Right cardiac atrium (tissue), 5 donors: ENCODE measurements around the gene DPP10. TPM values are rescaled to one million over a fixed set of nuclear protein-coding genes. Genes with fewer than 3 reads are reported as not detected.

Source experiments
- ATAC-seq, 2 donors: fragments of 200-7000 bp; cut with Tn5 transposase; one replicate each; pipeline versions ENCODE4 v1.8.0 to v1.9.1; 2020; ENCODE audit warnings: moderate library complexity in 2 of 2, mild to moderate bottlenecking in 1 of 2
- DNase-seq, 3 donors: peaks; one replicate each; pipeline ENCODE4 v3.0.0-alpha.2; 2020
- H3K27ac ChIP-seq: one replicate; pipeline ENCODE4 v1.5.1; 2013; ENCODE audit warnings: mild to moderate bottlenecking, low read length, control low read depth, moderate library complexity
- H3K27me3 ChIP-seq: one replicate; pipeline ENCODE4 v1.6.1; 2013; ENCODE audit not compliant: control insufficient read depth, insufficient read depth
- H3K4me1 ChIP-seq: one replicate; pipeline ENCODE4 v1.6.1; 2013; ENCODE audit warnings: low read length; ENCODE audit not compliant: control insufficient read depth, insufficient read depth
- H3K4me3 ChIP-seq: one replicate; pipeline ENCODE4 v1.5.1; 2013; ENCODE audit warnings: low read length, control low read depth
- H3K9me3 ChIP-seq: one replicate; pipeline ENCODE4 v1.6.1; 2013; ENCODE audit warnings: low read length; ENCODE audit not compliant: control insufficient read depth
- WGBS: extraction: QIAGEN DNeasy Blood & Tissue Kit; methylation state at CpG from one replicate; pipeline ENCODE4 v1.1.7; 2013; 5-methylcytosine and 5-hydroxymethylcytosine counted together
- intact Hi-C, 4 donors: fragments of 100-400 bp; cut with DNase I; formaldehyde crosslinking; loops; one replicate each; pipeline versions ENCODE4 v1.11.0 to v1.14.0; 2022 to 2023
- polyA plus RNA-seq: library from polyadenylated mRNA; stranded (reverse); fragments of 200-250 nt; gene quantifications from one replicate; pipeline ENCODE4 v1.2.3, GENCODE V29; 2013
- total RNA-seq, 4 donors: library from RNA; stranded (reverse); fragmentation: NEBNext Ultra II Directional; extraction: Animal tissue kit (Norgen Biotek cat#: 25700); gene quantifications; one replicate each; pipeline ENCODE4 v1.2.1, GENCODE V29; 2021
- donor health status: healthy with polysubstance abuse.
- donor health status: DM: no; HTN: yes; CAD: no.
- donor health status: DM: no; HTN: no; CAD: no.
- donor health status: DM: no; HTN: yes; CAD: no; lungs with severe emphysema.
- donor health status: DM: yes; HTN: yes; CAD: no.

The DPP10 gene
- total and polyA plus RNA-seq, 5 donors: 0.05 to 0.74 (median 0.23) TPM; not detected in 2

GRCh38 chr2:115169814-115170213 lies 727.4 kb downstream of the DPP10 start:
- no peaks in the 10 kb centered on the region for H3K27me3 ChIP-seq
- intact Hi-C loops: no loop called here

GRCh38 chr2:115171751-115172150 lies 729.3 kb downstream of the DPP10 start:
- no peak overlapping the region for H3K4me3 ChIP-seq
- no peaks in the 10 kb centered on the region for H3K27me3 ChIP-seq
- 90% methylated on average over 2 of the region's 2 CpGs for WGBS
- no peak overlapping the region for H3K27ac ChIP-seq
- ATAC-seq: no peak
- no peak for DNase-seq
- no peaks in the 10 kb centered on the region for H3K4me1 ChIP-seq
- H3K9me3 ChIP-seq: no peaks in the 10 kb centered on the region
- intact Hi-C loops: no loop called here

More at GRCh38 chr2:115169814-115170213, 727.4 kb downstream of the DPP10 start:
- no peak overlapping the region for H3K27ac ChIP-seq
- no peak for ATAC-seq
- DNase-seq: no peak
- H3K9me3 ChIP-seq: no peaks in the 10 kb centered on the region
- no peak overlapping the region for H3K4me3 ChIP-seq
- WGBS: 92% methylated on average over 1 of the region's 1 CpG
- no peaks in the 10 kb centered on the region for H3K4me1 ChIP-seq

- 62% methylated on average over 3 of the region's 3 CpGs for WGBS
- Histone ChIP-seq H3K4me1 (no peaks in the 10 kb centered on the region), H3K27ac (no peak overlapping the region), H3K27me3 (no peaks in the 10 kb centered on the region), H3K9me3 (no peaks in the 10 kb centered on the region), H3K4me3 (no peak overlapping the region)
- no peak for ATAC-seq
- intact Hi-C loops: no loop called here
- peak in 1 of 3 donors; percentile 18 for DNase-seq
These were observed 732.2 kb downstream of the DPP10 start for GRCh38 chr2:115174651-115175050.

- Histone ChIP-seq H3K9me3 (no peaks in the 10 kb centered on the region), H3K27me3 (no peaks in the 10 kb centered on the region), H3K27ac (no peak overlapping the region), H3K4me1 (no peaks in the 10 kb centered on the region), H3K4me3 (no peak overlapping the region)
- no peak for ATAC-seq
- DNase-seq: no peak
- 46% methylated on average over 3 of the region's 3 CpGs for WGBS
- intact Hi-C loops: no loop called here
These were observed 740.7 kb downstream of the DPP10 start for GRCh38 chr2:115183144-115183543.

- intact Hi-C loops: no loop called here
- H3K4me1 ChIP-seq: no peaks in the 10 kb centered on the region
- no peak for ATAC-seq
- H3K9me3 ChIP-seq: no peaks in the 10 kb centered on the region
- 90% methylated on average over 13 of the region's 13 CpGs for WGBS
- H3K27me3 ChIP-seq: no peaks in the 10 kb centered on the region
- DNase-seq: peak in 1 of 3 donors; percentile 16
- H3K4me3 ChIP-seq: no peak overlapping the region
- H3K27ac ChIP-seq: no peak overlapping the region
These were observed 748.0 kb downstream of the DPP10 start for GRCh38 chr2:115190459-115190858.

- Histone ChIP-seq H3K27ac (no peak overlapping the region), H3K4me3 (no peak overlapping the region), H3K27me3 (no peaks in the 10 kb centered on the region), H3K4me1 (no peaks in the 10 kb centered on the region), H3K9me3 (no peaks in the 10 kb centered on the region)
- ATAC-seq (no peak), DNase-seq (no peak)
- intact Hi-C loops: no loop called here
- 83% methylated on average over 6 of the region's 6 CpGs for WGBS
These were observed 752.2 kb downstream of the DPP10 start for GRCh38 chr2:115194623-115195022.

GRCh38 chr2:115196587-115196986 lies 754.1 kb downstream of the DPP10 start:
- no peak overlapping the region for H3K4me3 ChIP-seq
- no peak overlapping the region for H3K27ac ChIP-seq
- H3K27me3 ChIP-seq: no peaks in the 10 kb centered on the region
- DNase-seq (no peak), ATAC-seq (no peak)
- H3K4me1 ChIP-seq: no peaks in the 10 kb centered on the region
- intact Hi-C loops: no loop called here
- no peaks in the 10 kb centered on the region for H3K9me3 ChIP-seq

- no peaks in the 10 kb centered on the region for H3K27me3 ChIP-seq
- no peak for DNase-seq
- H3K4me1 ChIP-seq: no peaks in the 10 kb centered on the region
- intact Hi-C loops: no loop called here
- H3K9me3 ChIP-seq: no peaks in the 10 kb centered on the region
- no peak overlapping the region for H3K4me3 ChIP-seq
- no peak overlapping the region for H3K27ac ChIP-seq
- ATAC-seq: no peak
- WGBS: 20% methylated on average over 4 of the region's 4 CpGs
These were observed 757.5 kb downstream of the DPP10 start for GRCh38 chr2:115199966-115200365.

- no peak for ATAC-seq
- 84% methylated on average over 4 of the region's 4 CpGs for WGBS
- intact Hi-C loops: no loop called here
- H3K27ac ChIP-seq: no peak overlapping the region
- no peaks in the 10 kb centered on the region for H3K27me3 ChIP-seq
- no peak for DNase-seq
- no peaks in the 10 kb centered on the region for H3K9me3 ChIP-seq
- H3K4me1 ChIP-seq: no peaks in the 10 kb centered on the region
- H3K4me3 ChIP-seq: no peak overlapping the region
These were observed 758.9 kb downstream of the DPP10 start for GRCh38 chr2:115201386-115201785.

GRCh38 chr2:115208493-115209164 lies 766.2 kb downstream of the DPP10 start:
- 47% methylated on average over 3 of the region's 3 CpGs for WGBS
- H3K27ac ChIP-seq: no peak overlapping the region
- H3K9me3 ChIP-seq: no peaks in the 10 kb centered on the region
- no peak overlapping the region for H3K4me3 ChIP-seq
- intact Hi-C loops: no loop called here
- ATAC-seq (no peak), DNase-seq (no peak)
- no peaks in the 10 kb centered on the region for H3K4me1 ChIP-seq
- H3K27me3 ChIP-seq: no peaks in the 10 kb centered on the region

GRCh38 chr2:115214050-115214449 lies 771.6 kb downstream of the DPP10 start:
- 70% methylated on average over 2 of the region's 2 CpGs for WGBS
- no peak for DNase-seq
- intact Hi-C loops: no loop called here
- Histone ChIP-seq H3K9me3 (no peaks in the 10 kb centered on the region), H3K27ac (no peak overlapping the region), H3K4me3 (no peak overlapping the region), H3K27me3 (no peaks in the 10 kb centered on the region), H3K4me1 (no peaks in the 10 kb centered on the region)
- no peak for ATAC-seq

- no peaks in the 10 kb centered on the region for H3K9me3 ChIP-seq
- no peak overlapping the region for H3K27ac ChIP-seq
- no peak for ATAC-seq
- no peaks in the 10 kb centered on the region for H3K4me1 ChIP-seq
- intact Hi-C loops: no loop called here
- WGBS: 83% methylated on average over 2 of the region's 2 CpGs
- no peak overlapping the region for H3K4me3 ChIP-seq
- no peaks in the 10 kb centered on the region for H3K27me3 ChIP-seq
- DNase-seq: no peak
These were observed 776.9 kb downstream of the DPP10 start for GRCh38 chr2:115219296-115219695.
